ENCODE results near the gene ATP6V0E1.
"Not testable (repeated sequence)": the region's sequence is repeated elsewhere in the genome, so short reads cannot be mapped to it uniquely, and the experiment has no call there.

Gene ATP6V0E1

DNA sequence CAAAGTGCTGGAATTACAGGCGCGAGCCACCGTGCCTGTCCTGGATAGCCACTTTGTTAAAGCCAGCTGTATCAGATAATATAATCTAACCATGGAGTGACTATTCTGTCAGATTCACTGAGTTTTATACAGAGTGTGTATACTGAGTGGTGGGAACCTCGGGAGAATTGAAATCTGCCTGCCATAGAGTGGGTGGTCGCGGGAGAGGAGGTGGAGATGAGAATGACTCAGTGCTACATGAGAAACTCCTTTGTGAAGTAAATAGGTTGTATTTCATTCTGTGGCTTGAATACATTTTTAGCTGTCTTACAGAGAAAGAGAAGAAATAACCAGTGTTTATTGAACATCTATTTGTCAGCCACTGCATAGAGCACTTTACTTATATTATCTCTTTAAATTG lies 26.4 kb downstream of the ATP6V0E1 start:
- DNase-seq: peak; percentile 20 to 27

DNA sequence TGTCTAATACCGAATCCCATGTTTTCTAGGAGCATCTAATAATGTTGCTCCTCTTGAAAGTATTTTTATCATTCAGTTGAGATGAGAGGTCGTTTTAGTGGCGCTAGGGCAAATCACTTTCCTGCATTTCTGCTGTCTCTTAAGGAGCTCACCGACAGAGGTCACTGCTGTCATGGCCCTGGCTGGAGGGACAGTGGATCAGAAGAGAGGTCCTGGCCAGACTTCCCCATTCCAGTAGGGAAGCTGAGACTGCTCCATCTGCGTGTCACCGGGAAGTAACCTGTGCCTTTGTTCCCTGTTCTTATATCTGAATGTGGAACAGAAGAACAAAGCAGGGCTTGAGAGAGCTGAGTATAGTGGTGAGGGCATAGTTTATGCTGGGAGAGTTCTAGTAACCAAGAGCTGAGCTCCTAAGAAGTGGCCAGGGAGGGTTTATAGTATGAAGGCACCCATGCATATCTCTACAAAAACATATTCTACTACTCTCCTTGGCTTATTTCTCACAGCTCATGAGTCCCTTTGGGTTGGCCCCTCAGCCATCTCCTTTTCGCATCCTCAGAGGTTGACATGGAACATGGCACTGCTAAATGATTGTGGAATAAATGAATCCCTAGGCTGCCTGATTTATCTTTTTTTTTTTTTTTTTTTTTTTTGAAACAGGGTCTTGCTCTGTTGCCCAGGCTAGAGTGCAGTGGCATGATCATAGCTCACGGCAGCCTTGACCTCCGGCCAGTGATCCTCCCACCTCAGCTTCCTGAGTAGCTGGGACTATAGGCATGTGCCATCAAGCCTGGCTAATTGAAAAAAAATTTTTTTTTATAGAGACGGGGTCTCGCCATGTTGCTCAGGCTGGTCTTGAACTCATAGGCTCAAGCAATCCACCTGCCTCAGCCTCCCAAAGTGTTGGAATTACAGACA lies 27.2 kb downstream of the ATP6V0E1 start:
- DNase-seq: no peak

DNA sequence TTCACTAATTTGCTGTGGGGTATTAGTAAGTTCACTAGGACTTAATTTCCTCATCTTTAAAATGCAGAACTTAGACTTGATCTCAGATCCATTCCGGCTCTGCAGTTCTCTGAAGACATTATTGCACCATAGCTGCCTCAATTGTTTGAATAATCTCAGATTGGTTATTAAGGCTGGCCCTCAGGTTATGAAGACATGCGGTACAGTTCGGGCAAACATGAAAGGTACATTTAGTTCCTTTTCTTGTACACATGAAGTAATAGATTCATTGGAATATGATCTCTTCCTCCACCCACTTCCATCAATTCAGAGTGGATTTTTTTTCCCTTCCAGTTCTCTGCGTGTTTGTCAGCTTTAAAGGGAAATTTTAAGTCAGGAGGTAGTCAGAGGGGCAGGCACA lies 28.0 kb downstream of the ATP6V0E1 start:
- no peak for DNase-seq

DNA sequence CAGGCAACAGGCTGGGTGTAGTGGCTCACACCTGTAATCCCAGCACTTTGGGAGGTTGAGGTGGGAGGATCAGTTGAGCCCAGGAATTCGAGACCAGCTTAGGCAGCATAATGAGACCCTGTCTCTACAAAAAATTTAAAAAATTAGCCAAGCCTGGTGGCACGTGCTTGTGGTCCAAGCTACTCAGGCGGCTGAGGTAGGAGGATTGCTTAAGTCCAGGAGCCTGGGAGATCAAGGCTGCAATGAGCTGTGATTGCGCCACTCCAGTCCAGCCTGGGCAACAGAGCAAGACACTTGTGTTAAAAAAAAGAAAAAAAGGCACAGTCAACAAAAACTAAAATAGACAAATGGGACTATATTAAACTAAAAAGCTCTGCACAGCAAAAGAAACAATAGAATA lies 29.3 kb downstream of the ATP6V0E1 start:
- DNase-seq: no peak

DNA sequence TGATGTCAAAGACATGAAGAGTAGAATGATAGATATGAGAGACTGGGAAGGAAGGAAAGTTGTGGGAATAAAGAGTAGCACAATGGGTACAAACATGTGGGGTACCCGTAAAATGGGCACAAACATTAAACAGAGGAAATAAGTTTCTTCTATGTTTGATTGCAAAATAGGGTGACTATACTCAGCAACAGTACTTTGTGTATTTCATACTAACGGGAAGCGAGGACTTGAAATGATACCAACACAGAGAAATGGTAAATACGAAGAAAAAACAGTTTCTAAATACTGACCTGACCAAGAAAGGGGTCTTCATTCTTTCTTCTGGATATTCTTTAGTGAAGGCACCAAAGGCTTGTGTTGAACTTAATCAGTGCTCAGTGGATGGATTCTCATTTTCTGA lies 31.1 kb downstream of the ATP6V0E1 start:
- DNase-seq: no peak

DNA sequence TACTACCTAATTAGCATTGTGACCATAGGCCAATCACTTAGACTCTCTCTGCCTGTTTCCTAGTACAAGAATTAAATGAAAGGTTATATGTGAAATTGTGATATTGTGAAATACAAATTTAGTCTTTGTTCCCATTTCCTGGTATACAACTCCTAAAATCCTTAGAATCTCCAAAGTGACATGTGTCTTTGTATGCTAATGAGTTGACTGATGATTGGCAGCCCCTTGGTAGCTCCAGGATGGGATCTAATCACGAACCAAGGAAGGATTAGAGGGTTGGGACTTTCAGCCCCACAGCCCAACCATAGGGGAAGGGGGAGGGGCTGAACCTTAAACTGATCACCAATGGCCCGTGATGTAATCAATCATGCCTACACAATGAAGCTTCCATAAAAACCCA lies 31.6 kb downstream of the ATP6V0E1 start:
- DNase-seq: no peak

DNA sequence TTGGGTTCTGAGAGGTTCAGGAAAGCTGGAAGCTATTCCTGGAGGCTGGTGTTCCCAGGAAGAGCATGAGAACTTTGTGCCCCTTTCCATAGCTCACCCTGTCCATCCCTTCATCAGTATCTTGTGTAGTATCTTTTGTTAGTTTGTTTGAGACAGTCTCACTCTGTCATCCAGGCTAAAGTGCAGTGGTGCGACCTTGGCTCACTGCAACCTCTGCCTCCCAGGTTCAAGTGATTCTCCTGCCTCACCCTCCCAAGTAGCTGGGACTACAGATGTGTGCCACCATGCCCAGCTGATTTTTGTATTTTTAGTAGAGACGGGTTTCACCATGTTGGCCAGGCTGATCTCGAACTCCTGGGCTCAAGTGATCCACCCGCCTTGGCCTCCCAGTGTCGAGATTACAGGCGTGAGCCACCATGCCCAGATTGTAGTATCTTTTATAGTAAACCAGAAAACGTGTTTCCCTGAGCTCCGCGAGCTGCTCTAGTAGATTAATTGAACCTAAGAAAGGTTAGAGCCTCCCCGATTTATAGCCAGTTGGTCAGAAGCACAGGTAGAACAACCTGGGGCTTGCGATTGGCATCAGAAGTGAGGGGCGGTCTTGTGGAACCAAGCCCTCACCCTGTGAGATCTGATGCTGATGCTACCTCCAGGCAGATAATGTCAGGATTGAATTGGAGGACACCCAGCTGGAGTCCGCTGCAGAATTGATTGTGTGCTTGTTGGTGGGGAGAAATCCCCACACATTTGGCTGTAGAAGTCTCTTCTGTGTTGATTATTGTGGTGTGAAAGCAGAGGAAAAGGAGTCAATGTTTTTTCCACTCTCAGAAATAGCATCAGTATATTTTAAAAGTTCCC lies 32.3 kb downstream of the ATP6V0E1 start:
- no peak for DNase-seq

DNA sequence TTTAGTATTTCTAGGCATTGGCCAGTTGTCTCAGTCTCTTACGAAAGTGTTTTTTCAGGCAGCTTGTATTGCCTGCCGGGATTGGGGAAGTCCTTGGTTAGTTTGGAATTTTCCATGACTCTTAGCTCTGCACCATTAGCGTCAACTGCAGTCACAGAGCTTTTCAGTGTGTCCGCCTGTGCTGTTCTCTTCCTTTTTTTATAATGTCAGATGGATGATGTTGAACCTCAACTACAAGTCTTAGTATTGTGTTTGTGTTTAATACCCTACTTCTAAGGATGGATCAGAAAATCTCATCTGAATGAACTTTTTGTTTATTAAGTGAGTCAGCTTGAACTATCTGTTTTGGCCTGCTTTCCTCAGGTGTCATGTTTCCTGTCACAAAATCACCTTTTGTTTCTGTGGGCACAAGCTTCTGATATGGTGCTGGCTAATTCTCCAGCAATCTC lies 33.1 kb downstream of the ATP6V0E1 start:
- no peak for DNase-seq

DNA sequence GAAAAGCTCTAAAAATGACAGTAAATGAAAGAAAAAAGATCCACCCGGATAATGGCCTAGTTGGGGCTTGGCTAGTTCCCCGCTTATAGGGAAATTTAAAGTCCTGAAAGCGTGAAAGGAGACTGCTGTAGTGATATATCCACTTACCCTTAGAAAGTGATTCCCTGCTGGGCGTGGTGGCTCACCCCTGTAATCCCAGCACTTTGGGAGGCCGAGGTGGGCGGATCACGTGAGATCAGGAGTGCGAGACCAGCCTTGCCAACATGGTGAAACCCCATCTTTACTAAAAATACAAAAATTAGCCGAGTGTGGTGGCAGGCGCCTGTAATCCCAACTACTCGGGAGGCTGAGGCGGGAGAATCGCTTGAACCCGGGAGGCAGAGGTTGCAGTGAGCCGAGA lies 33.5 kb downstream of the ATP6V0E1 start:
- DNase-seq: not testable (repeated sequence)

DNA sequence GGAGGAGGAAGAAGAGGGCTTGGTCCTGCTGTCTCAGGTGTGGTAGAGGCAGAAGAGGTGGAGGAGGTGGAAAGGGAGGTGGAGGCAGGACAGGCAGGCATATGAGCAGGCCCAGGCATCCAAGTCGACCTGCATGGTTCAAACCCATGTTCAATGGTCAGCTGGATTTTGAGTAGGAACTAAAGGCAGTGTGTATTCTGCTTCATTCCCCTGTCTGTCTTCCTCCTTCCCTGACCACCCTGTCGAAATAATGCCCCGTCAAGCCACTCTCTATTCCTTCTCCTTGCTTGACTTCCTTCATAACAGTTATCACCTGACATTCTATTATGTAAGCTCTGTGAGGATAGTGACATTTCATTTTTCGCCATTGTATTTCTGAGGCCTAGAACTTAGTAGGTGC lies 34.8 kb downstream of the ATP6V0E1 start:
- no peak for DNase-seq

DNA sequence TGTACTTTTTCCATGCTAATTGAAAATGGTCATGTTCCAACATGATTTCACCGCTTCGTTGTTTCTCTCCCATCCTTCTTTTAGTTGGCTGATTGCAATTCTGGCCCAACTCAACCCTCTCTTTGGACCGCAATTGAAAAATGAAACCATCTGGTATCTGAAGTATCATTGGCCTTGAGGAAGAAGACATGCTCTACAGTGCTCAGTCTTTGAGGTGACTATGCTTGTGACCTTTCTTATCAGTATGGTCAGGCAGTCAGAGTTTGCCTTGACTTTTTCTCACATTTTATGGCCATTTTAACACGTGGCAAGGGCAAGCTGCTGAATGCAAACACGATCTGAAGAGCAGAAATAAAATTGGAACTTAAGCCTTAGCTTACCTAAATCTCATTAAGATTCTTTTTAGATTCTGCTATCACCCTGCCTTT lies 36.6 kb downstream of the ATP6V0E1 start:
- no peak for DNase-seq

DNA sequence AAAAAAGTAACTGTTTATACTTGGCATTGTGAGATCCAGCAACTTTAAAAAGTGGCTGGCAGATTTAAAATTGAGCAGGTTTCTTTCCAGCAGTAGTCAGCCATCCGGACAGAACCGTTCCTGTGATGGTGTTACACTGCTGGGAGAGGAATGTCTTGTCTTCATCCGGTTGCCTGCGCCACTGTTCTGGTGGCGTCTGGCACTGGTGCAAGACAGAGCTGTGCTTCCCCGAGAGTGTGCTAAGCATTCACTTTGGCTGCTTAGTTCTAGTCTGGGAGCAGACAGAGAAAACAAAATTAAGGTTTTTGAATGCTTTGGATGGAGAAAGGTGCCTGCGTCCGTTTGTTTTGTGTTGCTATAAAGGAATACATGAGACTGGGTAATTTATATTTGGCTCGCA lies 37.1 kb downstream of the ATP6V0E1 start:
- DNase-seq: no peak

DNA sequence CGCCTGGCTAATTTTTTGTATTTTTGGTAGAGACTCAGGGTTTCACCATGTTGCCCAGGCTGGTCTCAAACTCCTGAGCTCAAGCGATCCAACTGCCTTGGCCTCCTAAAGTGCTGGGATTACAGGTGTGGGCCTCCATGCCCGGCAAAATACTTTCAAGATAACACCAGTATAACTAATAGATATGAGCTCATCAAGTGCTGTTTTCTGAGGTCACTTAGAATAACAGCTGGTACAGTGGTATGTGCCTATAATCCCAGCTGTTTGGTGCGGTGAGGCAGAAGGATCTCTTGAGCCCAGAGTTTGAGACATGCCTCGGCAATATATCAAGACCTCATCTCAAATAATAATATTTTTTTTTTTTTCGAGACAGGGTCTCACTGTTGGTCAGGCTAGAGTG lies 42.1 kb downstream of the ATP6V0E1 start:
- no peak for DNase-seq

DNA sequence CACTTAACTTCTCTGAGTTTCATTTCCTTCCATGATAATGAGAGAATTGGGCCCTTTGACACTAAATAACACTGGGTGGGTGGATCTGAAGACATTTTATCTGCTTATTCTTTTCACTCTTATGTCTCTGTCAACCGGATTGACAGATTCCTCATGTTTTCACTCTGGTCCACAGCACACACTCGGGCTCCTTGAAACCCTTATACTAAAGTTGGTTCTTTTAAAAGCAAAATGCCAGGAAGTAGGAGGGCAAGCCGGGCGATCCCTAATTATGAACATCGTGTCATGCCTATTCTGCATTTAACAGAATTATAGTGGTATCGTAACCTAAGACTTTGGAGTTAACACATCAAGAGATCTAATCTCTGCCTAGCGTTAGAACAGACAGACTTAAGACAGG lies 44.3 kb downstream of the ATP6V0E1 start:
- DNase-seq: no peak

DNA sequence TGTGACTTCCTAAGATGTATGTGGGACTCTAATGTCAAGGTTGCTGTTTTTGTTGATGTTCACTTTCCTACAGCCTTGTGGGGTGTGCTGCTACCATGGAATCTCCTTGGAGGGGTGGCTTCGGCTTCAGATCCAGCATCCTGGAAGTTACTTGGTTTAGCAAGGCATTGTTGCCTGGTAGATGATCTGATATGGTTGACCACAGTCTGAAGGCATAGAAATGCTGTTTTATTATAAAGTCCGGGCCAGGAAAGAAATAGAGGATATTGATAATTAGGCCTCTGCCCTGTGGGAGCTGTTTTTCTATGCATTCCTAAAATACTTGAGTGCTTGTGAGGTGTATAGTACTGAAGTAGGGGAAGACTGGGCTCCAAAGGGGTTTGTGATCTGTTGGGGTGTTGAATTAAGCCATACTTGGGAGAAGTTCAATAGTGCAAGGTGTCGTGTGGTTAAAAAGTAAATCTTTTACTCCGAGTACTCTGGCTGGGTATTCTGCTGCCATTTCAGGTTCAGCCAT lies 45.3 kb downstream of the ATP6V0E1 start:
- DNase-seq: no peak

DNA sequence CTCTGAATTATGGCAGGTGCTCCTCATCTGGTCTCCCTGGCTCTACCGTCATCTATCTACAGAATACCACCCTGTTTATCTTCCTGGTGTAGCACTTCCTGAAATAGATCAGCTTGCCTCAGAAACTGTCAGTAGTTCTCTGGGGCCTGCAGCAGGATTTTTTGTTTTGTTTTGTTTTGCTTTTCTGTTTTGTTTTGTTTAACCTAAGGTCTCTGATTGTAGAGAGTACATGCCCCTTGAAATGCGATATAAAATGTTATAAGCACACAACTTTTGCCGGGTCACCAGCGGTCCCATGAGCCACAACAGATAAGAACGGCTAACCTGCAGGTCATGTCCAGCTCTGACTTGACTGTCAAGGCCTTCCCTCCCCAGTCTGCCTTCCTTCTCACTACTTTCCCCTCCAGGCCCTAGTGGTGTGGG lies 45.9 kb downstream of the ATP6V0E1 start:
- no peak for DNase-seq

DNA sequence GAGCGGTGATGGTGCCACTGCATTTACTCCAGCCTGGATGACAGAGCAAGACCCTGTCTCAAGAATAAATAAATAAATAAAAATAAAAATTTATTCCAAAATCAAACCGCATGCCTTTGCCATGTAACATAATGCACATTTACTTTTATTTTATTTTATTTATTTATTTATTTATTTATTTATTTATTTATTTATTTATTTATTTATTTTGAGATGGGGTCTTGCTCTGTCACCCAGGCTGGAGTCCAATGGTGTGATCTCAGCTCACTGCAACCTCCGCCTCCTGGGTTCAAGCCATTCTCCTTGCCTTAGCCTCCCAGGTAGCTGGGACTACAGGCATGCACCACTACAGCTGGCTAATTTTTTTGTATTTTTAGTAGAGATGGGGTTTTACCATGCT lies 48.5 kb downstream of the ATP6V0E1 start:
- not testable (repeated sequence) for DNase-seq

DNA sequence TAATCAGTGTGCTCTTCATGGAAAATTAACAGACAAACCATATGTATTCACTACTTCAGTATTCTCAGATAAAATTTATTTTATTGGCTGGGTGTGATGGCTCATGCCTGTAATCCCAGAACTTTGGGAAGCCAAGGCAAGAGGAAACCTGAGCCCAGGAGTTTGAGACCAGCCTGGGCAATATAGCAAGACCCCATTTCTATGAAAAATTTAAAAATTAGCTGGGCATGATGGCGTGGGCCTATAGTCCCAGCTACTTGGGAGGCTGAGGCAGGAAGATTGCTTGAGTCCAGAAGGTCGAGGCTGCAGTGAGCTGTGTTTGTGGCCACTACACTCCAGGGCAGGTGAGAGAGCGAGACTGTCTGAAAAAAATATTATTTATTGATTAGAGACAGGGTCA lies 49.2 kb downstream of the ATP6V0E1 start:
- no peak for DNase-seq

DNA sequence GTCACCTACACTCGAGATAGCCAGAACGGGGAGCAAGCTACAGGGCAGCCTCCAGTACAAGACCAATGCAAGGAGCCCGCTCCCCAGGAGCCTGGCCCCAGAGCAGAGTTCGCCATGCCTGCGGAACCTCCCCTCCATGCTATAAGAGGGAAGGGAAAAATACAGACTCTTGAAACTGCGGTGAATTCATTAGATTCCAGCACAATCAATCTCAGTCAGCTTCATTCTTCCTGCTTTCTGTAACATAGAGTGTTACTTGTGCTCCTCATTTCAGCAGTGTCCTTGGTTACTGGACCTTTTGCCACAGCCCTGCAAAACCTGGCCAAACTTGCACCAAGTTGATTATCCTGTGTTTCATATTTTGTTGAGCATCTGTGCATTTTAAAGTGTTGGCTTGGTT lies 50.4 kb downstream of the ATP6V0E1 start:
- DNase-seq: no peak

DNA sequence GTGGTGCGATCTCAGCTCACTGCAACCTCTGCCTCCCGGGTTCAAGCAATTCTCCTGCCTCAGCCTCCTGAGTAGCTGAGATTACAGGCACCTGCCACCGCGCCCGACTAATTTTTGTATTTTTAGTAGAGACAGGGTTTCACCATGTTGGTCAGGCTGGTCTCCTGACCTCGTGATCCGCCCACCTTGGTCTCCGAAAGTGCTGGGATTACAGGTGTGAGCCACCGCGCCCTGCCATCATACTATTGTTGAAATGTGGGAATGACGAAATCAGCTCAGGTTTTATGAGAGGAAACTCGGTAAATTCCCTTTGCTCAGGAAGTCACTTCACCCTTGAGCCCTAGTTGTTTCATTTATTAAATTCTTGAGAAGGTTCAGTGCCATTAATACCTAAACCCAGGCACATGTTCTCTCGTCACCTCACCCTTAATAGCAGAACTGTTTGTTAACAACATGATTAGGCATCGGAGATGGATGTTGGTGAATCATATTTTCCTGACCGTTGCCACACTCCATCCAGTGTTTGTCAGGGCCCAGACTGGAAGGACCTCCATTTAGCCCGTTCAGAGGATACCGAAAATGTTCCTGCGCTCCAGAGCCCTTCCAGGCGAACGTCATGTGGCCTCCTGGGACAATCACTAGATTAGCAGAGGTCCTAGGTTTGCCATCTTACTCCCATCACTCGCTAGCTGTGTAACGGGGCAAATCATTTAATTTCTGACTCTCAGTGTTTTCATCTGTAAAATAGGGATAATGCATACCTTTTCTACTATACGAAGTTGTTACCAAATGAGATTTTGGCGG lies 52.5 kb downstream of the ATP6V0E1 start:
- peak; percentile 56 to 58 for DNase-seq

DNA sequence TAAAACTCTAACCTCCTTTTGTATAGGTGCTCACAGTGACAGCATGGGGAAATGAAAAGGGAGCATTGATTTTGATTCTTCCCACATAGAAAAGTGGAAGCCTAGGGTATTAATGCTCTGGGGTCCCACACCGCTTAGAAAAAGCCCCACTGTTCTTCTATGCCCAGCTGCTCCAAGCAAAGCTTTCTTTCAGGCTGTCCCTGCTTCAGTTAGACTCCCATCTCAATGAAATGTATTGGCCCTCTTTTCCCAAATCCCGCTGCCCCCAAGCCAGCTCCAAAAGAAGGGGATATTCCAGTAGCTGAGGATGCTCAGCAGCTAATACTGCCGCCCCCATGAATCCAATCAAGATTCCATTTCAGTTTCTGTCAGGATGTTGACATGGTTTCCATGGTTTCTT lies 55.6 kb downstream of the ATP6V0E1 start:
- no peak for DNase-seq

DNA sequence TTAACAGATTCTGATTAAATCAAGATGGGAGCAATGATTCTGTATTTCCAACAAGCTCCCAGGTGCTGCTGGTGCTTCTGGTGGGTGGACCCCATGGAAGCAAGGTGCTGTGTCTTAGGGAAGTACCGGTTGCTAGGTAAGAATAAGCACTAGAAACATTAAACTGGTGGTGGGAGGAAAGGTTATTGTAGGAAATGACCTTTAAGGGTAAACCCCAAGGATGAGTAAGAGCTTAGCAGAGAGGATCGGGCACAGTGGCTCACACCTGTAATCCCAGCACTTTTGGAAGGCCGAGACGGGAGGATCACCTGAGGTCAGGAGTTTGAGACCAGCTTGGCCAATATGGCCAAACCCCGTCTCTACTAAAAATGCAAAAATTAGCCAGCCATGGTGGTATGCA lies 56.4 kb downstream of the ATP6V0E1 start:
- DNase-seq: no peak
